Measurements from ENCODE around the gene NDUFC1. TPM values are rescaled to one million over a fixed set of nuclear protein-coding genes. Genes with fewer than 3 reads are reported as not detected.

Gene NDUFC1
- total and polyA plus RNA-seq, 9 of the 15 experiments (the other 6 are each of a cell fraction or from before 2014, with no cell fraction given), result 58.9 to 378 (median 120) TPM

DNA sequence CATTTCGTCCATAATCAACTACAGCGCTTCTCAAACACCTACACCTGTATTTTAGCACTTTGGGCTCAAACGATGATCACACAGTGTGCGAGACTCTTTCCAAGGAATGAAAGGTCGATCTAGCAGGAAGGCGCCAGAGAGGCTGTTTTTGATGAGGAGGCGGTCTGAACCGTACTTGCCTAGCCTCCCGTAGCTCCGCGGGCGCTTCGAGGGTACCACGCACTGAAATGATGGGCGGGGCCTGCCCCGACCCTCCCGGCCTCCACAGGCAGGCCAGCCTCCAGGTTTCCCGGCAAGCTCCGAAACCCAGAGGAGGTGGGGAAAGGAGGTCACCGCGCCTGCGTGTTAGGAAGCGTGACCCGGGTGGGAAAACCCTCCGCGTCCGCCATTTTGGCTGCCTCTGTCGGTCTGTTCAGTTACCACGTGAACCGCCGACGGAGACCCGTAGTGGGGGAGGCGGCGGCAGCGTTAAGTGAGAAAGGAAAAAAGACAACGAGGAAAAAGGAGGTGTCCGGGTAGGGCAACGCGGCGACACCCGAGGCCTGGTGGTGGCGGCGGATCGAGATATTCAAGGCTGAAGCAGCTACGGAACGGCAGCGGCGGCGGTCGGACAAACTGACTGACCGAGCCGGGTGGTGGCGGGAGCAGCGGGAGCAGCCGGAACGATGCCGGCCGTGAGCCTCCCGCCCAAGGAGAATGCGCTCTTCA is 1.0 kb downstream of the NDUFC1 start, which contains the start of gene NAA15 (continued):
- TF ChIP-seq, protein P1, sequence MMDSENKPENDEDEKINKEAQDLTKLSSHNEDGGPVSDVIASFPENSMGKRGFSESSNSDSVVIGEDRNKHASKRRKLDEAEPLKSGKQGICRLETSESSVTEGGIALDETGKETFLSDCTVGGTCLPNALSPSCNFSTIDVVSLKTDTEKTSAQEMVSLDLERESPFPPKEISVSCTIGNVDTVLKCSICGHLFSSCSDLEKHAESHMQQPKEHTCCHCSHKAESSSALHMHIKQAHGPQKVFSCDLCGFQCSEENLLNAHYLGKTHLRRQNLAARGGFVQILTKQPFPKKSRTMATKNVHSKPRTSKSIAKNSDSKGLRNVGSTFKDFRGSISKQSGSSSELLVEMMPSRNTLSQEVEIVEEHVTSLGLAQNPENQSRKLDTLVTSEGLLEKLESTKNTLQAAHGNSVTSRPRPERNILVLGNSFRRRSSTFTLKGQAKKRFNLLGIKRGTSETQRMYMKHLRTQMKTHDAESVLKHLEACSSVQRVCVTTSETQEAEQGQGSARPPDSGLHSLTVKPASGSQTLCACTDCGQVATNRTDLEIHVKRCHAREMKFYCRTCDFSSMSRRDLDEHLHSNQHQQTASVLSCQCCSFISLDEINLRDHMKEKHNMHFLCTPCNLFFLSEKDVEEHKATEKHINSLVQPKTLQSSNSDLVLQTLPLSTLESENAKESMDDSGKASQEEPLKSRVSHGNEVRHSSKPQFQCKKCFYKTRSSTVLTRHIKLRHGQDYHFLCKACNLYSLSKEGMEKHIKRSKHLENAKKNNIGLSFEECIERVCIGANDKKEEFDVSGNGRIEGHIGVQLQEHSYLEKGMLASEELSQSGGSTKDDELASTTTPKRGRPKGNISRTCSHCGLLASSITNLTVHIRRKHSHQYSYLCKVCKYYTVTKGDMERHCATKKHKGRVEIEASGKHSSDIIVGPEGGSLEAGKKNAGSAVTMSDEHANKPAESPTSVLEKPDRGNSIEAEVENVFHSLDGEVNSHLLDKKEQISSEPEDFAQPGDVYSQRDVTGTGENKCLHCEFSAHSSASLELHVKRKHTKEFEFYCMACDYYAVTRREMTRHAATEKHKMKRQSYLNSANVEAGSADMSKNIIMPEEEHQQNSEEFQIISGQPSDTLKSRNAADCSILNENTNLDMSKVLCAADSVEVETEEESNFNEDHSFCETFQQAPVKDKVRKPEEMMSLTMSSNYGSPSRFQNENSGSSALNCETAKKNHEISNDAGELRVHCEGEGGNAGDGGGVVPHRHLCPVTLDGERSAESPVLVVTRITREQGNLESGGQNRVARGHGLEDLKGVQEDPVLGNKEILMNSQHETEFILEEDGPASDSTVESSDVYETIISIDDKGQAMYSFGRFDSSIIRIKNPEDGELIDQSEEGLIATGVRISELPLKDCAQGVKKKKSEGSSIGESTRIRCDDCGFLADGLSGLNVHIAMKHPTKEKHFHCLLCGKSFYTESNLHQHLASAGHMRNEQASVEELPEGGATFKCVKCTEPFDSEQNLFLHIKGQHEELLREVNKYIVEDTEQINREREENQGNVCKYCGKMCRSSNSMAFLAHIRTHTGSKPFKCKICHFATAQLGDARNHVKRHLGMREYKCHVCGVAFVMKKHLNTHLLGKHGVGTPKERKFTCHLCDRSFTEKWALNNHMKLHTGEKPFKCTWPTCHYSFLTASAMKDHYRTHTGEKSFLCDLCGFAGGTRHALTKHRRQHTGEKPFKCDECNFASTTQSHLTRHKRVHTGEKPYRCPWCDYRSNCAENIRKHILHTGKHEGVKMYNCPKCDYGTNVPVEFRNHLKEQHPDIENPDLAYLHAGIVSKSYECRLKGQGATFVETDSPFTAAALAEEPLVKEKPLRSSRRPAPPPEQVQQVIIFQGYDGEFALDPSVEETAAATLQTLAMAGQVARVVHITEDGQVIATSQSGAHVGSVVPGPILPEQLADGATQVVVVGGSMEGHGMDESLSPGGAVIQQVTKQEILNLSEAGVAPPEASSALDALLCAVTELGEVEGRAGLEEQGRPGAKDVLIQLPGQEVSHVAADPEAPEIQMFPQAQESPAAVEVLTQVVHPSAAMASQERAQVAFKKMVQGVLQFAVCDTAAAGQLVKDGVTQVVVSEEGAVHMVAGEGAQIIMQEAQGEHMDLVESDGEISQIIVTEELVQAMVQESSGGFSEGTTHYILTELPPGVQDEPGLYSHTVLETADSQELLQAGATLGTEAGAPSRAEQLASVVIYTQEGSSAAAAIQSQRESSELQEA (IDR thresholded peaks at IDR 0.05; ENCODE audit: low read depth), result peak; percentile 82
- TF ChIP-seq TRIM28 (IDR thresholded peaks at IDR 0.05) (no peak), ZNF217 (CRISPR knock-in tag; IDR thresholded peaks at IDR 0.05) (no peak), SMAD3 (CRISPR knock-in tag; conservative IDR thresholded peaks at IDR 0.05) (no peak), EZH2 (IDR thresholded peaks at IDR 0.05; ENCODE audit: borderline replicate concordance, low read depth, low read length) (no peak), PCBP1 (IDR thresholded peaks at IDR 0.05; ENCODE audit: low read depth, low read length, poor library complexity, severe bottlenecking) (no peak), NRF1 (conservative IDR thresholded peaks at IDR 0.05 in 1 of 2, IDR thresholded peaks at IDR 0.05 in 1 of 2) (peak; percentile 93 to 94), HDAC8 (tag; IDR thresholded peaks at IDR 0.05) (no peak), ZKSCAN1 (IDR thresholded peaks at IDR 0.05; ENCODE audit: low read depth, low read length) (no peak; the same call in 1 of the 2 replicates), GATA2 (CRISPR knock-in tag; IDR thresholded peaks at IDR 0.05) (no peak), NBN (IDR thresholded peaks at IDR 0.05; ENCODE audit: low read depth) (peak; percentile 91), HMGN3 (IDR thresholded peaks at IDR 0.05; ENCODE audit: borderline replicate concordance, extremely low read depth, insufficient read length, low read depth, low read length) (peak; percentile 47), ZNF766 (CRISPR knock-in tag; conservative IDR thresholded peaks at IDR 0.05) (no peak)
- TF ChIP-seq, protein P2, sequence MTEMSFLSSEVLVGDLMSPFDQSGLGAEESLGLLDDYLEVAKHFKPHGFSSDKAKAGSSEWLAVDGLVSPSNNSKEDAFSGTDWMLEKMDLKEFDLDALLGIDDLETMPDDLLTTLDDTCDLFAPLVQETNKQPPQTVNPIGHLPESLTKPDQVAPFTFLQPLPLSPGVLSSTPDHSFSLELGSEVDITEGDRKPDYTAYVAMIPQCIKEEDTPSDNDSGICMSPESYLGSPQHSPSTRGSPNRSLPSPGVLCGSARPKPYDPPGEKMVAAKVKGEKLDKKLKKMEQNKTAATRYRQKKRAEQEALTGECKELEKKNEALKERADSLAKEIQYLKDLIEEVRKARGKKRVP (CRISPR knock-in tag; IDR thresholded peaks at IDR 0.05), result no peak
- TF ChIP-seq, protein P3, sequence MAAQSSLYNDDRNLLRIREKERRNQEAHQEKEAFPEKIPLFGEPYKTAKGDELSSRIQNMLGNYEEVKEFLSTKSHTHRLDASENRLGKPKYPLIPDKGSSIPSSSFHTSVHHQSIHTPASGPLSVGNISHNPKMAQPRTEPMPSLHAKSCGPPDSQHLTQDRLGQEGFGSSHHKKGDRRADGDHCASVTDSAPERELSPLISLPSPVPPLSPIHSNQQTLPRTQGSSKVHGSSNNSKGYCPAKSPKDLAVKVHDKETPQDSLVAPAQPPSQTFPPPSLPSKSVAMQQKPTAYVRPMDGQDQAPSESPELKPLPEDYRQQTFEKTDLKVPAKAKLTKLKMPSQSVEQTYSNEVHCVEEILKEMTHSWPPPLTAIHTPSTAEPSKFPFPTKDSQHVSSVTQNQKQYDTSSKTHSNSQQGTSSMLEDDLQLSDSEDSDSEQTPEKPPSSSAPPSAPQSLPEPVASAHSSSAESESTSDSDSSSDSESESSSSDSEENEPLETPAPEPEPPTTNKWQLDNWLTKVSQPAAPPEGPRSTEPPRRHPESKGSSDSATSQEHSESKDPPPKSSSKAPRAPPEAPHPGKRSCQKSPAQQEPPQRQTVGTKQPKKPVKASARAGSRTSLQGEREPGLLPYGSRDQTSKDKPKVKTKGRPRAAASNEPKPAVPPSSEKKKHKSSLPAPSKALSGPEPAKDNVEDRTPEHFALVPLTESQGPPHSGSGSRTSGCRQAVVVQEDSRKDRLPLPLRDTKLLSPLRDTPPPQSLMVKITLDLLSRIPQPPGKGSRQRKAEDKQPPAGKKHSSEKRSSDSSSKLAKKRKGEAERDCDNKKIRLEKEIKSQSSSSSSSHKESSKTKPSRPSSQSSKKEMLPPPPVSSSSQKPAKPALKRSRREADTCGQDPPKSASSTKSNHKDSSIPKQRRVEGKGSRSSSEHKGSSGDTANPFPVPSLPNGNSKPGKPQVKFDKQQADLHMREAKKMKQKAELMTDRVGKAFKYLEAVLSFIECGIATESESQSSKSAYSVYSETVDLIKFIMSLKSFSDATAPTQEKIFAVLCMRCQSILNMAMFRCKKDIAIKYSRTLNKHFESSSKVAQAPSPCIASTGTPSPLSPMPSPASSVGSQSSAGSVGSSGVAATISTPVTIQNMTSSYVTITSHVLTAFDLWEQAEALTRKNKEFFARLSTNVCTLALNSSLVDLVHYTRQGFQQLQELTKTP (IDR thresholded peaks at IDR 0.05; ENCODE audit: low read depth in 1 of 2, partially characterized antibody in 2 of 2), result no peak

Measured in K562 (cell line).